HepG2 (cell line): ENCODE measurements around the gene RNASE8. TPM values are rescaled to one million over a fixed set of nuclear protein-coding genes. Genes with fewer than 3 reads are reported as not detected.
A peak's percentile ranks its signal among the peaks of the same experiment; 100 is the strongest.

ENCODE experiments used
- GATA4 ChIP-seq: sonication (generic); IDR thresholded peaks from 2 replicates; pipeline ENCODE4 v1.6.1; 2016; ENCODE audit warnings: antibody characterized with exemption, low read depth, borderline replicate concordance
- LCORL ChIP-seq, 2 experiments: fragments of 450-650 bp in 1 of 2; sonication (generic) in 1 of 2; formaldehyde crosslinking in 1 of 2; IDR thresholded peaks; 2 replicates each; pipeline versions ENCODE4 v1.5.0 to v1.6.1; 2017 to 2020; ENCODE audit warnings: antibody characterized with exemption in 1 of 2, missing genetic modification reagents in 1 of 2
- MYNN ChIP-seq: sonication (generic); formaldehyde crosslinking; IDR thresholded peaks from 2 replicates; pipeline ENCODE4 v1.4.0; 2020; ENCODE audit warnings: mild to moderate bottlenecking, low read depth, missing genetic modification reagents
- NFRKB ChIP-seq: fragments of 450-650 bp; IDR thresholded peaks from 2 replicates; pipeline ENCODE4 v1.6.1; 2017
- PHF21A ChIP-seq: sonication (generic); formaldehyde crosslinking; IDR thresholded peaks from 2 replicates; pipeline ENCODE4 v1.5.0; 2020; ENCODE audit warnings: mild to moderate bottlenecking, missing genetic modification reagents
- STAG1 ChIP-seq: sonication (generic); formaldehyde crosslinking; IDR thresholded peaks from 2 replicates; pipeline ENCODE4 v1.4.0; 2020; ENCODE audit warnings: missing genetic modification reagents
- TAF1 ChIP-seq: sonication (generic); formaldehyde crosslinking; IDR thresholded peaks from 2 replicates; pipeline ENCODE4 v1.4.0; 2020; ENCODE audit warnings: missing genetic modification reagents
- ZBTB21 ChIP-seq: sonication (generic); formaldehyde crosslinking; IDR thresholded peaks from 2 replicates; pipeline ENCODE4 v1.4.0; 2020; ENCODE audit warnings: missing genetic modification reagents
- ZMYM4 ChIP-seq: sonication (generic); formaldehyde crosslinking; IDR thresholded peaks from 2 replicates; pipeline ENCODE4 v1.8.1; 2023; ENCODE audit warnings: mild to moderate bottlenecking, missing genetic modification reagents
- ZNF24 ChIP-seq: fragments of 450-650 bp; IDR thresholded peaks from 2 replicates; pipeline ENCODE4 v1.6.1; 2017; ENCODE audit warnings: antibody characterized with exemption, mild to moderate bottlenecking
- ZNF30 ChIP-seq: sonication (generic); formaldehyde crosslinking; IDR thresholded peaks from 2 replicates; pipeline ENCODE4 v1.5.0; 2020; ENCODE audit warnings: mild to moderate bottlenecking, missing genetic modification reagents
- ZNF496 ChIP-seq: sonication (generic); formaldehyde crosslinking; IDR thresholded peaks from 2 replicates; pipeline ENCODE4 v1.8.1; 2023; ENCODE audit warnings: mild to moderate bottlenecking, moderate library complexity, missing genetic modification reagents; ENCODE audit not compliant: insufficient replicate concordance
- ZNF678 ChIP-seq: sonication (generic); formaldehyde crosslinking; IDR thresholded peaks from 2 replicates; pipeline ENCODE4 v1.4.0; 2020; ENCODE audit warnings: mild to moderate bottlenecking, missing genetic modification reagents
- ZNF709 ChIP-seq: sonication (generic); formaldehyde crosslinking; IDR thresholded peaks from 2 replicates; pipeline ENCODE4 v1.5.0; 2020; ENCODE audit warnings: mild to moderate bottlenecking, missing genetic modification reagents
- ZNF775 ChIP-seq: sonication (generic); formaldehyde crosslinking; IDR thresholded peaks from 2 replicates; pipeline ENCODE4 v1.4.0; 2020; ENCODE audit warnings: missing genetic modification reagents, mild to moderate bottlenecking, moderate library complexity, borderline replicate concordance
- polyA plus RNA-seq, 8 experiments: library from polyadenylated mRNA; depleted of rRNA in 3 of 8; stranded (reverse) in 7 of 8; unstranded in 1 of 8; fragments of >200 nt; fragmentation: Illumina TruSeq in 4 of 8; extraction: Trizol in 4 of 8; gene quantifications; 2 replicates each; pipeline versions ENCODE4 v1.2.1 to v1.2.3, GENCODE V29; 2011 to 2016; ENCODE audit warnings: low read depth in 4 of 8, missing spikeins in 1 of 8, mixed read lengths in 1 of 8; ENCODE audit not compliant: insufficient read depth in 1 of 8
- total RNA-seq, 5 experiments: library from RNA; depleted of rRNA; stranded (reverse); fragments of >200 nt; fragmentation: Illumina TruSeq; extraction: Trizol; gene quantifications; 2 replicates each; pipeline ENCODE4 v1.2.3, GENCODE V29; 2016; ENCODE audit warnings: low read depth in 1 of 5
- TF ChIP-seq, protein P1 (sequence below): sonication (generic); formaldehyde crosslinking; IDR thresholded peaks from 2 replicates; pipeline ENCODE4 v1.5.0; 2020; ENCODE audit warnings: missing genetic modification reagents
- TF ChIP-seq, protein P2 (sequence below): IDR thresholded peaks from 2 replicates; pipeline ENCODE4 v1.6.1; 2018; ENCODE audit warnings: missing genetic modification reagents, mild to moderate bottlenecking, missing compliant biosample characterization
- TF ChIP-seq, protein P3 (sequence below): sonication (generic); formaldehyde crosslinking; conservative IDR thresholded peaks from 2 replicates; pipeline ENCODE4 v1.8.0; 2022; ENCODE audit warnings: mild to moderate bottlenecking, moderate library complexity, missing genetic modification reagents
- TF ChIP-seq, protein P4 (sequence below): sonication (generic); formaldehyde crosslinking; IDR thresholded peaks from 2 replicates; pipeline ENCODE4 v1.5.0; 2020; ENCODE audit warnings: missing genetic modification reagents
- TF ChIP-seq, protein P5 (sequence below): sonication (generic); formaldehyde crosslinking; IDR thresholded peaks from 2 replicates; pipeline ENCODE4 v1.4.0; 2020; ENCODE audit warnings: missing genetic modification reagents
- TF ChIP-seq, protein P6 (sequence below): sonication (generic); formaldehyde crosslinking; conservative IDR thresholded peaks from 2 replicates; pipeline ENCODE4 v1.4.0; 2020; ENCODE audit warnings: missing genetic modification reagents

Gene RNASE8
- total and polyA plus RNA-seq, 2 of the 13 experiments (the other 11 are each of a cell fraction or from before 2014, with no cell fraction given), result not detected

DNA sequence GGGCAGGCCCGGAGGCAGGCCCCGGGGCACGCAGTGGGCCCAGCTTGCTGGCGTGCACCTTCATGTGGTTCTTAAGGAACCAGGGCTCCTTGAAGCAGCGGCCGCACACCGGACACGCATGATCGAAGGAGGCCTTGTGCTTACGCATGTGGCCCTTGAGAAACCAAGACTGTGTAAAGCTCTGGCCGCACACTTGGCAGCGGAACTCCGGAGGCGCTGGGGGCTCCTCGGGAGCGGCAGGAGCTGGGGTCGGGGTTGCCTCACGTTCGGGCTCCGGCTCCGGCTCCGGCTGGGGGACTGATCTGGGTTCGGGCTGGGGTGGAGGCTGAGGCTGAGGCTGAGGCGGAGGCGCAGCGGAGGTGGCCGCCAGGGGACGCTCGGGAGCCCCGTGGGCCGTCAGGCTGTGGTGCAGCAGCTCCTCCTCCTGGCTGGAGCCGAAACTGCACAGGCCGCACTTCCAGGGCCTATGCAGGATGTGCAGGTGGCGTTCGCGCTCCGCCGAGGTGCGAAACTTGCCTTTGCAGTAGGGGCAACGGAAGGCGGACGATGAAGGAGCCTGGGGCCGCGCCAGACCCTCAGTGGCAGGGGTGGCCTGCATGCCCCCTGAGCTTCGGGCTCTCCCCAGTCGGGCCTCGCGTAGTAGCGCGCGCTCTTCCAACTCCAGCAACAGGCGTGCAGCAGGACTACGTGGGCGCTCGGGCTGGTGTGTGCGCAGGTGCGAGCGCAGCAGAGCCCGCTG is 34.8 kb downstream of the RNASE8 start (continued):
- TF ChIP-seq, protein P1, sequence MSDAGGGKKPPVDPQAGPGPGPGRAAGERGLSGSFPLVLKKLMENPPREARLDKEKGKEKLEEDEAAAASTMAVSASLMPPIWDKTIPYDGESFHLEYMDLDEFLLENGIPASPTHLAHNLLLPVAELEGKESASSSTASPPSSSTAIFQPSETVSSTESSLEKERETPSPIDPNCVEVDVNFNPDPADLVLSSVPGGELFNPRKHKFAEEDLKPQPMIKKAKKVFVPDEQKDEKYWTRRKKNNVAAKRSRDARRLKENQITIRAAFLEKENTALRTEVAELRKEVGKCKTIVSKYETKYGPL (CRISPR knock-in tag), result no peak
- peak; percentile 48; the same call in 1 of the 2 replicates for TF ChIP-seq TAF1 (CRISPR knock-in tag)
- TF ChIP-seq ZNF24, result no peak
- no peak for TF ChIP-seq NFRKB
- TF ChIP-seq ZNF775 (CRISPR knock-in tag), result no peak
- 0 out of 2 replicates have a peak, but pooled peaks have one; percentile 44 for TF ChIP-seq ZBTB21 (CRISPR knock-in tag)
- peak; percentile 73; the same call in 1 of the 2 replicates for TF ChIP-seq ZNF678 (CRISPR knock-in tag)
- TF ChIP-seq ZNF496 (CRISPR knock-in tag), result no peak
- no peak for TF ChIP-seq ZNF30 (CRISPR knock-in tag)
- TF ChIP-seq STAG1 (CRISPR knock-in tag), result peak; percentile 95
- TF ChIP-seq, protein P2, sequence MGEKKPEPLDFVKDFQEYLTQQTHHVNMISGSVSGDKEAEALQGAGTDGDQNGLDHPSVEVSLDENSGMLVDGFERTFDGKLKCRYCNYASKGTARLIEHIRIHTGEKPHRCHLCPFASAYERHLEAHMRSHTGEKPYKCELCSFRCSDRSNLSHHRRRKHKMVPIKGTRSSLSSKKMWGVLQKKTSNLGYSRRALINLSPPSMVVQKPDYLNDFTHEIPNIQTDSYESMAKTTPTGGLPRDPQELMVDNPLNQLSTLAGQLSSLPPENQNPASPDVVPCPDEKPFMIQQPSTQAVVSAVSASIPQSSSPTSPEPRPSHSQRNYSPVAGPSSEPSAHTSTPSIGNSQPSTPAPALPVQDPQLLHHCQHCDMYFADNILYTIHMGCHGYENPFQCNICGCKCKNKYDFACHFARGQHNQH (CRISPR knock-in tag), result peak; percentile 90
- TF ChIP-seq, protein P3, sequence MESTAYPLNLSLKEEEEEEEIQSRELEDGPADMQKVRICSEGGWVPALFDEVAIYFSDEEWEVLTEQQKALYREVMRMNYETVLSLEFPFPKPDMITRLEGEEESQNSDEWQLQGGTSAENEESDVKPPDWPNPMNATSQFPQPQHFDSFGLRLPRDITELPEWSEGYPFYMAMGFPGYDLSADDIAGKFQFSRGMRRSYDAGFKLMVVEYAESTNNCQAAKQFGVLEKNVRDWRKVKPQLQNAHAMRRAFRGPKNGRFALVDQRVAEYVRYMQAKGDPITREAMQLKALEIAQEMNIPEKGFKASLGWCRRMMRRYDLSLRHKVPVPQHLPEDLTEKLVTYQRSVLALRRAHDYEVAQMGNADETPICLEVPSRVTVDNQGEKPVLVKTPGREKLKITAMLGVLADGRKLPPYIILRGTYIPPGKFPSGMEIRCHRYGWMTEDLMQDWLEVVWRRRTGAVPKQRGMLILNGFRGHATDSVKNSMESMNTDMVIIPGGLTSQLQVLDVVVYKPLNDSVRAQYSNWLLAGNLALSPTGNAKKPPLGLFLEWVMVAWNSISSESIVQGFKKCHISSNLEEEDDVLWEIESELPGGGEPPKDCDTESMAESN (CRISPR knock-in tag), result peak; percentile 78; the same call in 1 of the 2 replicates
- TF ChIP-seq MYNN (CRISPR knock-in tag), result no peak; the same call in 1 of the 2 replicates
- TF ChIP-seq GATA4, result 0 out of 2 replicates have a peak, but pooled peaks have one; percentile 8
- TF ChIP-seq LCORL (IDR thresholded peaks at IDR 0.05), result no peak
- peak; percentile 96 for TF ChIP-seq LCORL (CRISPR knock-in tag; IDR thresholded peaks at IDR 0.05)
- TF ChIP-seq, protein P4, sequence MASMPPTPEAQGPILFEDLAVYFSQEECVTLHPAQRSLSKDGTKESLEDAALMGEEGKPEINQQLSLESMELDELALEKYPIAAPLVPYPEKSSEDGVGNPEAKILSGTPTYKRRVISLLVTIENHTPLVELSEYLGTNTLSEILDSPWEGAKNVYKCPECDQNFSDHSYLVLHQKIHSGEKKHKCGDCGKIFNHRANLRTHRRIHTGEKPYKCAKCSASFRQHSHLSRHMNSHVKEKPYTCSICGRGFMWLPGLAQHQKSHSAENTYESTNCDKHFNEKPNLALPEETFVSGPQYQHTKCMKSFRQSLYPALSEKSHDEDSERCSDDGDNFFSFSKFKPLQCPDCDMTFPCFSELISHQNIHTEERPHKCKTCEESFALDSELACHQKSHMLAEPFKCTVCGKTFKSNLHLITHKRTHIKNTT (CRISPR knock-in tag), result no peak
- peak; percentile 87 for TF ChIP-seq ZNF709 (CRISPR knock-in tag)
- no peak for TF ChIP-seq PHF21A
- TF ChIP-seq, protein P5, sequence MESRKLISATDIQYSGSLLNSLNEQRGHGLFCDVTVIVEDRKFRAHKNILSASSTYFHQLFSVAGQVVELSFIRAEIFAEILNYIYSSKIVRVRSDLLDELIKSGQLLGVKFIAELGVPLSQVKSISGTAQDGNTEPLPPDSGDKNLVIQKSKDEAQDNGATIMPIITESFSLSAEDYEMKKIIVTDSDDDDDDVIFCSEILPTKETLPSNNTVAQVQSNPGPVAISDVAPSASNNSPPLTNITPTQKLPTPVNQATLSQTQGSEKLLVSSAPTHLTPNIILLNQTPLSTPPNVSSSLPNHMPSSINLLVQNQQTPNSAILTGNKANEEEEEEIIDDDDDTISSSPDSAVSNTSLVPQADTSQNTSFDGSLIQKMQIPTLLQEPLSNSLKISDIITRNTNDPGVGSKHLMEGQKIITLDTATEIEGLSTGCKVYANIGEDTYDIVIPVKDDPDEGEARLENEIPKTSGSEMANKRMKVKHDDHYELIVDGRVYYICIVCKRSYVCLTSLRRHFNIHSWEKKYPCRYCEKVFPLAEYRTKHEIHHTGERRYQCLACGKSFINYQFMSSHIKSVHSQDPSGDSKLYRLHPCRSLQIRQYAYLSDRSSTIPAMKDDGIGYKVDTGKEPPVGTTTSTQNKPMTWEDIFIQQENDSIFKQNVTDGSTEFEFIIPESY (CRISPR knock-in tag), result peak; percentile 100
- TF ChIP-seq, protein P6, sequence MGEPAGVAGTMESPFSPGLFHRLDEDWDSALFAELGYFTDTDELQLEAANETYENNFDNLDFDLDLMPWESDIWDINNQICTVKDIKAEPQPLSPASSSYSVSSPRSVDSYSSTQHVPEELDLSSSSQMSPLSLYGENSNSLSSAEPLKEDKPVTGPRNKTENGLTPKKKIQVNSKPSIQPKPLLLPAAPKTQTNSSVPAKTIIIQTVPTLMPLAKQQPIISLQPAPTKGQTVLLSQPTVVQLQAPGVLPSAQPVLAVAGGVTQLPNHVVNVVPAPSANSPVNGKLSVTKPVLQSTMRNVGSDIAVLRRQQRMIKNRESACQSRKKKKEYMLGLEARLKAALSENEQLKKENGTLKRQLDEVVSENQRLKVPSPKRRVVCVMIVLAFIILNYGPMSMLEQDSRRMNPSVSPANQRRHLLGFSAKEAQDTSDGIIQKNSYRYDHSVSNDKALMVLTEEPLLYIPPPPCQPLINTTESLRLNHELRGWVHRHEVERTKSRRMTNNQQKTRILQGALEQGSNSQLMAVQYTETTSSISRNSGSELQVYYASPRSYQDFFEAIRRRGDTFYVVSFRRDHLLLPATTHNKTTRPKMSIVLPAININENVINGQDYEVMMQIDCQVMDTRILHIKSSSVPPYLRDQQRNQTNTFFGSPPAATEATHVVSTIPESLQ (CRISPR knock-in tag), result no peak
- peak; percentile 95 for TF ChIP-seq ZMYM4 (CRISPR knock-in tag)
